HepG2 (cell line): ENCODE measurements around the gene PIP4K2B. TPM values are rescaled to one million over a fixed set of nuclear protein-coding genes. Genes with fewer than 3 reads are reported as not detected.

Source experiments
- ARID5B ChIP-seq: IDR thresholded peaks from 2 replicates; pipeline ENCODE4 v1.4.0; 2020; ENCODE audit warnings: mild to moderate bottlenecking, missing genetic modification reagents
- CBX1 ChIP-seq: IDR thresholded peaks from one replicate; pipeline ENCODE4 v1.6.1; 2016; ENCODE audit warnings: antibody characterized with exemption, low read depth
- JDP2 ChIP-seq: sonication (generic); formaldehyde crosslinking; IDR thresholded peaks from 2 replicates; pipeline ENCODE4 v1.8.1; 2022; ENCODE audit warnings: missing genetic modification reagents, borderline replicate concordance
- KIAA2018 ChIP-seq: sonication (generic); formaldehyde crosslinking; IDR thresholded peaks from 2 replicates; pipeline ENCODE4 v1.5.0; 2020; ENCODE audit warnings: mild to moderate bottlenecking, missing genetic modification reagents, borderline replicate concordance
- NFE2 ChIP-seq: sonication (generic); formaldehyde crosslinking; IDR thresholded peaks from 2 replicates; pipeline ENCODE4 v1.4.0; 2020; ENCODE audit warnings: missing genetic modification reagents
- NFE2L1 ChIP-seq: sonication (generic); formaldehyde crosslinking; IDR thresholded peaks from 2 replicates; pipeline ENCODE4 v1.4.0; 2020; ENCODE audit warnings: missing genetic modification reagents, mild to moderate bottlenecking, borderline replicate concordance
- POLR2G ChIP-seq: fragments of 200-400 bp; formaldehyde crosslinking; IDR thresholded peaks from 2 replicates; pipeline ENCODE4 v1.6.1; 2018; ENCODE audit warnings: mild to moderate bottlenecking, low read depth, low read length, moderate library complexity
- RFXAP ChIP-seq: sonication (generic); formaldehyde crosslinking; IDR thresholded peaks from 2 replicates; pipeline ENCODE4 v1.4.0; 2020; ENCODE audit warnings: missing genetic modification reagents, borderline replicate concordance
- TBX3 ChIP-seq: fragments of 450-650 bp; IDR thresholded peaks from 2 replicates; pipeline ENCODE4 v1.6.1; 2017; ENCODE audit warnings: antibody characterized with exemption, mild to moderate bottlenecking, inconsistent platforms, borderline replicate concordance
- YEATS2 ChIP-seq: sonication (generic); formaldehyde crosslinking; IDR thresholded peaks from 2 replicates; pipeline ENCODE4 v1.4.0; 2020; ENCODE audit warnings: missing genetic modification reagents, borderline replicate concordance
- ZC3H4 ChIP-seq: sonication (generic); formaldehyde crosslinking; IDR thresholded peaks from 2 replicates; pipeline ENCODE4 v1.4.0; 2020; ENCODE audit warnings: missing genetic modification reagents, borderline replicate concordance
- ZNF136 ChIP-seq: sonication (generic); formaldehyde crosslinking; IDR thresholded peaks from 2 replicates; pipeline ENCODE4 v1.8.1; 2022; ENCODE audit warnings: low read depth, mild to moderate bottlenecking, moderate library complexity, missing genetic modification reagents
- ZNF333 ChIP-seq: sonication (generic); formaldehyde crosslinking; IDR thresholded peaks from 2 replicates; pipeline ENCODE4 v1.4.0; 2020; ENCODE audit warnings: mild to moderate bottlenecking, missing genetic modification reagents, borderline replicate concordance
- polyA plus RNA-seq, 8 experiments: library from polyadenylated mRNA; depleted of rRNA in 3 of 8; stranded (reverse) in 7 of 8; unstranded in 1 of 8; fragments of >200 nt; fragmentation: Illumina TruSeq in 4 of 8; extraction: Trizol in 4 of 8; gene quantifications; 2 replicates each; pipeline versions ENCODE4 v1.2.1 to v1.2.3, GENCODE V29; 2011 to 2016; ENCODE audit warnings: low read depth in 4 of 8, missing spikeins in 1 of 8, mixed read lengths in 1 of 8; ENCODE audit not compliant: insufficient read depth in 1 of 8
- total RNA-seq, 5 experiments: library from RNA; depleted of rRNA; stranded (reverse); fragments of >200 nt; fragmentation: Illumina TruSeq; extraction: Trizol; gene quantifications; 2 replicates each; pipeline ENCODE4 v1.2.3, GENCODE V29; 2016; ENCODE audit warnings: low read depth in 1 of 5
- TF ChIP-seq, protein P1 (sequence below): sonication (generic); formaldehyde crosslinking; IDR thresholded peaks from 2 replicates; pipeline ENCODE4 v1.4.0; 2020; ENCODE audit warnings: mild to moderate bottlenecking, missing genetic modification reagents

PIP4K2B gene
- total and polyA plus RNA-seq, 2 of the 13 experiments (the other 11 are each of a cell fraction or from before 2014, with no cell fraction given) = 20.4 to 54.0 TPM

GRCh38 chr17:38752308-38753070, 46.9 kb downstream of the PIP4K2B start, which contains the start of gene PSMB3 (continued):
- TF ChIP-seq POLR2G (peak; percentile 87), CBX1 (peak; percentile 54), ZNF333 (CRISPR knock-in tag) (no peak; the same call in 1 of the 2 replicates), YEATS2 (peak; percentile 98), NFE2L1 (CRISPR knock-in tag) (no peak; the same call in 1 of the 2 replicates), ZNF136 (CRISPR knock-in tag) (0 out of 2 replicates have a peak, but pooled peaks have one; percentile 60), JDP2 (CRISPR knock-in tag) (no peak), ZC3H4 (CRISPR knock-in tag) (no peak), ARID5B (peak; percentile 67), TBX3 (no peak; the same call in none of the 2 replicates), NFE2 (peak; percentile 48; the same call in 1 of the 2 replicates), RFXAP (CRISPR knock-in tag) (no peak), KIAA2018 (no peak; the same call in 1 of the 2 replicates)
- TF ChIP-seq, protein P1, sequence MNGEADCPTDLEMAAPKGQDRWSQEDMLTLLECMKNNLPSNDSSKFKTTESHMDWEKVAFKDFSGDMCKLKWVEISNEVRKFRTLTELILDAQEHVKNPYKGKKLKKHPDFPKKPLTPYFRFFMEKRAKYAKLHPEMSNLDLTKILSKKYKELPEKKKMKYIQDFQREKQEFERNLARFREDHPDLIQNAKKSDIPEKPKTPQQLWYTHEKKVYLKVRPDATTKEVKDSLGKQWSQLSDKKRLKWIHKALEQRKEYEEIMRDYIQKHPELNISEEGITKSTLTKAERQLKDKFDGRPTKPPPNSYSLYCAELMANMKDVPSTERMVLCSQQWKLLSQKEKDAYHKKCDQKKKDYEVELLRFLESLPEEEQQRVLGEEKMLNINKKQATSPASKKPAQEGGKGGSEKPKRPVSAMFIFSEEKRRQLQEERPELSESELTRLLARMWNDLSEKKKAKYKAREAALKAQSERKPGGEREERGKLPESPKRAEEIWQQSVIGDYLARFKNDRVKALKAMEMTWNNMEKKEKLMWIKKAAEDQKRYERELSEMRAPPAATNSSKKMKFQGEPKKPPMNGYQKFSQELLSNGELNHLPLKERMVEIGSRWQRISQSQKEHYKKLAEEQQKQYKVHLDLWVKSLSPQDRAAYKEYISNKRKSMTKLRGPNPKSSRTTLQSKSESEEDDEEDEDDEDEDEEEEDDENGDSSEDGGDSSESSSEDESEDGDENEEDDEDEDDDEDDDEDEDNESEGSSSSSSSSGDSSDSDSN (CRISPR knock-in tag) = peak; percentile 48; the same call in 1 of the 2 replicates
